Memory B cell (primary cell): Measurements from ENCODE around the gene TMTC4.
"Not testable (repeated sequence)": the region's sequence is repeated elsewhere in the genome, so short reads cannot be mapped to it uniquely, and the experiment has no call there.

Experiments used
- ATAC-seq: fragments of 150-1000 bp; cut with Tn5 transposase; 2 replicates; pipeline ENCODE4 v1.10.0; 2021; ENCODE audit warnings: low read depth, mild to moderate bottlenecking, moderate library complexity
- DNase-seq, 2 donors: peaks; one replicate each; pipeline ENCODE4 v3.0.0; 2022; ENCODE audit warnings: low spot score in 2 of 2
- H3K27ac Mint-ChIP-seq: one replicate; pipeline ENCODE4 v1.8.0; 2022; ENCODE audit warnings: mild to moderate bottlenecking, moderate library complexity, mixed read lengths
- H3K27me3 Mint-ChIP-seq: one replicate; pipeline ENCODE4 v1.8.0; 2022; ENCODE audit warnings: mixed read lengths
- H3K36me3 Mint-ChIP-seq: one replicate; pipeline ENCODE4 v1.8.0; 2022; ENCODE audit warnings: mild to moderate bottlenecking, mixed read lengths
- H3K4me1 Mint-ChIP-seq: one replicate; pipeline ENCODE4 v1.8.0; 2022; ENCODE audit warnings: mixed read lengths
- H3K4me3 Mint-ChIP-seq: one replicate; pipeline ENCODE4 v1.8.0; 2022; ENCODE audit warnings: mild to moderate bottlenecking, moderate library complexity, mixed read lengths
- H3K9me3 Mint-ChIP-seq: one replicate; pipeline ENCODE4 v1.8.0; 2022; ENCODE audit warnings: mixed read lengths

TMTC4 gene

GRCh38 chr13:100674572-100674871, at the start of gene TMTC4:
Gene TMTC4, minus strand, starts transcription at chr13:100674795. Its CDS starts 4,433 bp downstream, at chr13:100670362.
- Mint-ChIP-seq H3K27me3 (peaks cover 3% of the 10 kb centered on the region), H3K27ac (peak within 1 kb of the TSS; percentile 68), H3K9me3 (no peaks in the 10 kb centered on the region), H3K4me1 (peaks cover 20% of the 10 kb centered on the region), H3K4me3 (peak within 1 kb of the TSS; percentile 93), H3K36me3 (no peaks in the 10 kb centered on the region)
- DNase-seq: no peak
- ATAC-seq: peak; percentile 42

GRCh38 chr13:100722517-100722916, 47.9 kb upstream of the TMTC4 start:
- H3K4me3 Mint-ChIP-seq: no peak overlapping the region
- H3K27me3 Mint-ChIP-seq: peaks cover 10% of the 10 kb centered on the region

GRCh38 chr13:100721885-100722512, 47.4 kb upstream of the TMTC4 start:
- Mint-ChIP-seq H3K36me3 (peaks cover 1% of the 10 kb centered on the region), H3K27me3 (peaks cover 10% of the 10 kb centered on the region), H3K4me3 (no peak overlapping the region), H3K9me3 (peaks cover 3% of the 10 kb centered on the region), H3K27ac (no peak overlapping the region), H3K4me1 (peaks cover 3% of the 10 kb centered on the region)
- DNase-seq (peak; percentile 35 to 40), ATAC-seq (peak; percentile 50)

More at GRCh38 chr13:100722517-100722916, 47.9 kb upstream of the TMTC4 start:
- ATAC-seq (no peak), DNase-seq (no peak)
- H3K27ac Mint-ChIP-seq: no peak overlapping the region
- H3K4me1 Mint-ChIP-seq: peaks cover 3% of the 10 kb centered on the region
- peaks cover 4% of the 10 kb centered on the region for H3K9me3 Mint-ChIP-seq
- H3K36me3 Mint-ChIP-seq: peaks cover 1% of the 10 kb centered on the region

- Mint-ChIP-seq H3K9me3 (peaks cover 2% of the 10 kb centered on the region), H3K27ac (no peak overlapping the region), H3K27me3 (peaks cover 8% of the 10 kb centered on the region), H3K4me3 (no peak overlapping the region), H3K36me3 (peaks cover 3% of the 10 kb centered on the region), H3K4me1 (peaks cover 5% of the 10 kb centered on the region)
- ATAC-seq (no peak), DNase-seq (no peak)
These were observed 41.0 kb upstream of the TMTC4 start for GRCh38 chr13:100715604-100716003.

- H3K27me3 Mint-ChIP-seq: peaks cover 7% of the 10 kb centered on the region
- H3K4me3 Mint-ChIP-seq: no peak overlapping the region
- peaks cover 5% of the 10 kb centered on the region for H3K4me1 Mint-ChIP-seq
- ATAC-seq (no peak), DNase-seq (no peak)
- no peak overlapping the region for H3K27ac Mint-ChIP-seq
- peaks cover 1% of the 10 kb centered on the region for H3K36me3 Mint-ChIP-seq
- H3K9me3 Mint-ChIP-seq: no peaks in the 10 kb centered on the region
These were observed 39.9 kb upstream of the TMTC4 start for GRCh38 chr13:100714478-100714877.

- Mint-ChIP-seq H3K4me1 (peaks cover 5% of the 10 kb centered on the region), H3K27ac (no peak overlapping the region), H3K36me3 (peaks cover 1% of the 10 kb centered on the region), H3K9me3 (no peaks in the 10 kb centered on the region), H3K4me3 (no peak overlapping the region), H3K27me3 (no peaks in the 10 kb centered on the region)
- ATAC-seq: no peak
- no peak for DNase-seq
These were observed 35.6 kb upstream of the TMTC4 start for GRCh38 chr13:100710176-100710575.

- DNase-seq (no peak), ATAC-seq (no peak)
- H3K27me3 Mint-ChIP-seq: no peaks in the 10 kb centered on the region
- no peaks in the 10 kb centered on the region for H3K36me3 Mint-ChIP-seq
- H3K4me1 Mint-ChIP-seq: peaks cover 5% of the 10 kb centered on the region
- no peak overlapping the region for H3K27ac Mint-ChIP-seq
- no peaks in the 10 kb centered on the region for H3K9me3 Mint-ChIP-seq
- H3K4me3 Mint-ChIP-seq: no peak overlapping the region
These were observed 33.5 kb upstream of the TMTC4 start for GRCh38 chr13:100707818-100708740.

- not testable (repeated sequence) for ATAC-seq, H3K27me3 Mint-ChIP-seq, H3K36me3 Mint-ChIP-seq, H3K27ac Mint-ChIP-seq, H3K4me3 Mint-ChIP-seq, H3K4me1 Mint-ChIP-seq, H3K9me3 Mint-ChIP-seq, DNase-seq
These were observed 23.7 kb upstream of the TMTC4 start for GRCh38 chr13:100698331-100698730.

- Mint-ChIP-seq H3K36me3 (peaks cover 2% of the 10 kb centered on the region), H3K4me3 (no peak overlapping the region), H3K27ac (no peak overlapping the region), H3K9me3 (peaks cover 4% of the 10 kb centered on the region), H3K27me3 (peaks cover 13% of the 10 kb centered on the region), H3K4me1 (peaks cover 7% of the 10 kb centered on the region)
- DNase-seq (no peak), ATAC-seq (no peak)
These were observed 20.8 kb upstream of the TMTC4 start for GRCh38 chr13:100695509-100695773.

- Mint-ChIP-seq H3K4me3 (no peak overlapping the region), H3K36me3 (peaks cover 2% of the 10 kb centered on the region), H3K4me1 (peaks cover 7% of the 10 kb centered on the region), H3K9me3 (peaks cover 4% of the 10 kb centered on the region), H3K27me3 (peaks cover 13% of the 10 kb centered on the region), H3K27ac (no peak overlapping the region)
- no peak for ATAC-seq
- DNase-seq: no peak
These were observed 20.3 kb upstream of the TMTC4 start for GRCh38 chr13:100694722-100695508.

GRCh38 chr13:100689191-100689590, 14.6 kb upstream of the TMTC4 start:
- Mint-ChIP-seq H3K27ac (no peak overlapping the region), H3K36me3 (peaks cover 5% of the 10 kb centered on the region), H3K4me1 (peaks cover 6% of the 10 kb centered on the region), H3K4me3 (no peak overlapping the region), H3K27me3 (peaks cover 5% of the 10 kb centered on the region), H3K9me3 (peaks cover 8% of the 10 kb centered on the region)
- no peak for DNase-seq
- no peak for ATAC-seq

GRCh38 chr13:100680131-100680530, 5.5 kb upstream of the TMTC4 start:
- peaks cover 12% of the 10 kb centered on the region for H3K4me1 Mint-ChIP-seq
- ATAC-seq (no peak), DNase-seq (no peak)
- H3K27ac Mint-ChIP-seq: no peak overlapping the region
- no peak overlapping the region for H3K4me3 Mint-ChIP-seq
- no peaks in the 10 kb centered on the region for H3K9me3 Mint-ChIP-seq
- no peaks in the 10 kb centered on the region for H3K36me3 Mint-ChIP-seq
- H3K27me3 Mint-ChIP-seq: peaks cover 5% of the 10 kb centered on the region

GRCh38 chr13:100677128-100677527, 2.5 kb upstream of the TMTC4 start:
- DNase-seq, H3K9me3 Mint-ChIP-seq, H3K27me3 Mint-ChIP-seq, H3K36me3 Mint-ChIP-seq, ATAC-seq, H3K4me3 Mint-ChIP-seq, H3K27ac Mint-ChIP-seq: not testable (repeated sequence)
- H3K4me1 Mint-ChIP-seq: peaks cover 20% of the 10 kb centered on the region

GRCh38 chr13:100675661-100676129, 1.1 kb upstream of the TMTC4 start:
- ATAC-seq (no peak), DNase-seq (peak in 1 of 2 donors; percentile 21)
- peaks cover 20% of the 10 kb centered on the region for H3K4me1 Mint-ChIP-seq
- no peaks in the 10 kb centered on the region for H3K36me3 Mint-ChIP-seq
- peak overlapping the region; percentile 93 for H3K4me3 Mint-ChIP-seq
- H3K27ac Mint-ChIP-seq: peak overlapping the region; percentile 59
- peaks cover 3% of the 10 kb centered on the region for H3K27me3 Mint-ChIP-seq
- no peaks in the 10 kb centered on the region for H3K9me3 Mint-ChIP-seq
